ENCODE measurements around the gene FLT3.
"Not testable (repeated sequence)": the region's sequence is repeated elsewhere in the genome, so short reads cannot be mapped to it uniquely, and the experiment has no call there.

Gene FLT3

DNA sequence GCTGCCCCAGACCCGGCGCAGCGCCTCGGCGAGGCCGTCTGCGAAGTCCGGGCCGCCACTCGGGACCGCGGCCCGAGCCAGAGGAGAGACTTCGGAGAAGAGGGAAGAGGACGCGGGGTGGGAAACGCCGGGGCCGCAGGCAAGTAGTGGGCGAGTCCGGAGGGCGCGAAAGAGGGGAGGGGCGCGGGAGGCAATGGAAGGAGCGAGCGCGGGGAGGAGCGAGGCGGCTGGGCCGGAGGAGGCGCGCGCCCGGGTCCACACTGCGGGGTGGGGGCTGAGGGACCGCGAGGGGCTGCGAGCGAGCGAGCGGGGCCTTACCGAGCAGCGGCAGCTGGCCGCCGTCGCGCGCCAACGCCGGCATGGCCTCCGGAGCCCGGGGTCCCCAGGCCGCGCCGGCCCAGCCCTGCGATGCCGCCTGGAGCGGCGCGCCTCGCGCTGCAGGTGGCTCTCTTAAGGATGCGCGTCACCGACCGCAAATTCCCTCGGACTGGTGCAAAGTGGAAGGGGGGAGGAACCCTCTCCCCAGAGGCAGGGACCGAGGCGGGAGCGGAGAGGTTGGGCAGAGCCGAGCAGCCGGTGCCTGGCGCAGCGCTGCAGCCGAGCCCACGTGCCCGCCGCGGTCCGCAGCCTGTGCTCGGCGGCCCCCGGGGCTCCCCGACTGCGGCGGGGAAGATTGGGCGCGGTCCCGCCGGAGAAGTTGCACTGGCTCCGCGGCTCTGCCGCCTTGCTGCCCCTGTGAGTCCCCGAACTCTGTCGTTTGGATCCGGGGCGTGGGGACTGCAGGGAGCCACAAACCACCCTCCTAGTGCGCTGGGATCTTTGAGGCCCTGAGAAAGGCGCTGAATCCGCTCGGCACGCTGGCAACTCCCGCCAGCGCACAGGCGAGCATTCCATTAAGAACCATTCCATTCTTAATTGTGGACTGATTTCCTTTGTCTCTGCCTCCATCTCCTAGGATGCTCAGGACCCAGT, at the start of gene FLT3:
Gene FLT3 (minus strand): TSS at position 427 of the 972 bp plus-strand sequence. CDS start 66 bp downstream, at position 361.
- H3K27ac Mint-ChIP-seq: no peak within 1 kb of the TSS

DNA sequence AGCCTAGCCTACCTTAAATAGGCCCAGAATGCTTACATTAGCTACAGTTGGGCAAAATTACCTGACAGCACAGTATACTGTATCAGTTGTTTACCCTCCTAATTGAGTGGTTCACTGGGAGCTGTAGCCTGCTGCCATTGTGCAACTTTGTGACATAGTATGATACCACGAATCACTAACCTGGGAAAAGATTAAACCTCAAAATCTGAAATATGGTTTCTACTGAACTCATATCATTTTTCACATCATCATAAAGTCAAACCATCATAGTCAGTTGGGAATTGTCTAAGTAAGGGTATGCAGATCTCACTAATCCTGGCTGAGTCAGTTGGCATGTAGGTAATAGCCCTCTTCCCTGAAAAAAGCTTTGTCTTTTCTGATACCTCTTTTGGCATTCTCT, 47.1 kb upstream of the FLT3 start:
- Mint-ChIP-seq H3K27ac (peak overlapping the region; percentile 8), H3K27me3 (no peaks in the 10 kb centered on the region), H3K4me3 (no peak overlapping the region), H3K36me3 (ENCODE audit: low read depth) (peaks cover 22% of the 10 kb centered on the region), H3K4me1 (ENCODE audit: low read depth) (peaks cover 60% of the 10 kb centered on the region), H3K9me3 (no peaks in the 10 kb centered on the region)

More for the DNA sequence above, at the start of gene FLT3:
- Mint-ChIP-seq H3K4me3 (peak within 1 kb of the TSS; percentile 72), H3K9me3 (no peaks in the 10 kb centered on the region), H3K36me3 (ENCODE audit: low read depth) (no peaks in the 10 kb centered on the region), H3K27me3 (peaks cover 62% of the 10 kb centered on the region), H3K4me1 (ENCODE audit: low read depth) (peaks cover 12% of the 10 kb centered on the region)

DNA sequence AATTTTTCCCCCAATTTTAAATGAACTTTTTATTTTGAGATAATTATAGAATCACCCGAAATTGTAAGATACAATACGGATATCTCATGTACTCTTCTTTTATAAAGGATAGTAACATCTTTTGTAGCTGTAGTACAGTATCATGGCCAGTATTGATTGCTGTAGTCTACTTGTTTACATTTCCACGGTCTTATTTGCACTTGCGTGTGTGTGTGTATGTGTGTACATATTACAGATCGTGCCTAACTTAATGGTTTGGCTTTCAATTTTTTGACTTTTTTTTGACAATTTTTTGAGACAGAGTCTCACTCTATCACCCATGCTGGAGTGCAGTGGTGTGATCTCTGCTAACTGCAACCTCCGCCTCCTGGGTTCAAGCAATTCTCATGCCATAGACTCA, 44.7 kb upstream of the FLT3 start:
- Mint-ChIP-seq H3K9me3 (no peaks in the 10 kb centered on the region), H3K4me3 (no peak overlapping the region), H3K27ac (no peak overlapping the region), H3K27me3 (no peaks in the 10 kb centered on the region), H3K4me1 (ENCODE audit: low read depth) (peaks cover 70% of the 10 kb centered on the region), H3K36me3 (ENCODE audit: low read depth) (peaks cover 13% of the 10 kb centered on the region)

DNA sequence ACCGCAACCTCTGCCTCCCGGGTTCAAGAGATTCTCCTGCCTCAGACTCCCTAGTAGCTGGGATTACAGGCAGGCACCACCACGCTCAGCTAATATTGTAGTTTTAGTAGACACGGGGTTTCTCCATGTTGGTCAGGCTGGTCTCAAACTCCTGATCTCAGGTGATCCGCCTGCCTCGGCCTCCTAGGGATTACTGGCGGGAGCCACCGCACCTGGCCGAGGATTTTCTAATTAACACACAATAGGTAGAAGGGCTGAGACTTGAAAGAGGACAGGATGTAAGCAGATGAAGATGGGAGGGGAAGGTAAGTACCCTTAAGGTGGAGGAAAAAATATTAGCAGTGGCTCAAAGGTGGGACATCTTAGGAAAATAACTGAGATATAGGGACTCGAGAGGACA, 41.2 kb upstream of the FLT3 start:
- H3K27ac Mint-ChIP-seq: peak overlapping the region; percentile 74
- H3K9me3 Mint-ChIP-seq, H3K27me3 Mint-ChIP-seq: not testable (repeated sequence)
- H3K36me3 Mint-ChIP-seq (ENCODE audit: low read depth): peaks cover 16% of the 10 kb centered on the region
- H3K4me3 Mint-ChIP-seq: peak overlapping the region; percentile 77
- peaks cover 56% of the 10 kb centered on the region for H3K4me1 Mint-ChIP-seq (ENCODE audit: low read depth)

DNA sequence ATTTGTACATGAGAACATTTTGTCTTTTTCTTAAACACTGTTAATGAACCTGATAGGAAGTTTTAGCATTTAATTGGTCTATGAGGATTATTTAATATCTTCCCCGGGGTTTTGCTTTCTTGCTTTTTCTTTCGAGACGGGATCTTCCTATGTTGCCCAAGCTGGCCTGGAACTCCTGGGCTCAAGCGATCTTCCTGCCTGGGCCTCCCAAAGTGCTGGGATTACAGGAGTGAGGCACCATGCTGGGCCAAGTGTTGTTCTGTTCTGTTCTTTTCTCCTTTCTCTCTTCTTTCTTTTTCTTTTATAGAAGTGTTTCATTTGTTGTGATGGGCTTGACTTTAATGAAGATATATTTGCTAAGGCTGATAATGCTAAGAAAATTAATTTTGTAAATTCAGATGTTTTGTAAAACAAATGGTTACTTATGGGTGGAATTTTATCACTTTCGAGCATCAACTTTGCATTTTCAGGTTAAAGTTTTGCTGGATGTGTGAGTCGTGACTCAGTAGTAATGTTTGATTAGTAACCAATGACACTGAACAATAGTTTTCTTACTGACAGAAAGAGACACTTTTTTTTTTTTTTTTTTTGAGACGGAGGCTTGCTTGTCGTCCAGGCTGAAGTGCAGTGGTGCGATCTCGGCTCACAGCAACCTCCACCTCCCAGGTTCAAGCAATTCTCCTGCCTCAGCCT, 40.2 kb upstream of the FLT3 start:
- H3K4me3 Mint-ChIP-seq: peak overlapping the region; percentile 88
- peaks cover 61% of the 10 kb centered on the region for H3K4me1 Mint-ChIP-seq (ENCODE audit: low read depth)
- H3K36me3 Mint-ChIP-seq (ENCODE audit: low read depth): peaks cover 21% of the 10 kb centered on the region
- H3K9me3 Mint-ChIP-seq: no peaks in the 10 kb centered on the region
- no peaks in the 10 kb centered on the region for H3K27me3 Mint-ChIP-seq
- peak overlapping the region; percentile 86 for H3K27ac Mint-ChIP-seq

DNA sequence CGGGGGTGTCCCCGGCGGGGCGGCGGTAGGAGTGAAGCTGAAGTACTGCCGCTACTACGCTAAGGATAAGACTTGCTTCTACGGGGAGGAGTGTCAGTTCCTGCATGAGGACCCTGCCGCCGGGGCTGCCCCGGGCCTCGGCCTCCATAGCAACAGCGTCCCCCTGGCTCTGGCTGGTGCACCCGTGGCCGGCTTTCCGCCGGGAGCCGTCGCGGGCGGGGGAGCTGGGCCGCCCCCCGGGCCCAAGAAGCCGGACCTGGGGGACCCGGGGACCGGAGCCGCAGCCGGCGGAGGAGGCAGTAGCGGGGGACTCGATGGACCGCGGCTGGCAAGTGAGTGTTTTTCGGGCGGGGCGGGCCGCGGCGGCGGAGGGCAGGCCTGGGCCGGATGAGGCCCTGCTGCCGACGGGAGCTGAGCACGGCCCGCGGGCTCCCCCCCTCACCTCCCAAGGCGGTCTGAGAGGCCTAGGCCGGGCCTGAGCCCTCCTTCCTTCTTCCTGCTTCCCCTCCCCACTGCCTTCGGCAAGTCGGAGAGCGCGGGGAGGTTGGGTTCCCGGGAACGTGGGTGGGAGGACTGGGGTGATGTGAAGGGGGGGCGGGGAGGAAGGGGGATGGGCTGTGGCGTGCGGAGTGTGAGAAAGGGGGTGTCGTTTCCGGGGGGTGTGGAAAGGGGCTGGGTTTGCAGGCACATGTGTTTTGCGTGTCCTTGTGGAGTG, 38.5 kb upstream of the FLT3 start:
- Mint-ChIP-seq H3K4me3 (peak overlapping the region; percentile 88), H3K27me3 (no peaks in the 10 kb centered on the region), H3K9me3 (no peaks in the 10 kb centered on the region), H3K27ac (peak overlapping the region; percentile 93), H3K4me1 (ENCODE audit: low read depth) (peaks cover 58% of the 10 kb centered on the region), H3K36me3 (ENCODE audit: low read depth) (peaks cover 18% of the 10 kb centered on the region)

DNA sequence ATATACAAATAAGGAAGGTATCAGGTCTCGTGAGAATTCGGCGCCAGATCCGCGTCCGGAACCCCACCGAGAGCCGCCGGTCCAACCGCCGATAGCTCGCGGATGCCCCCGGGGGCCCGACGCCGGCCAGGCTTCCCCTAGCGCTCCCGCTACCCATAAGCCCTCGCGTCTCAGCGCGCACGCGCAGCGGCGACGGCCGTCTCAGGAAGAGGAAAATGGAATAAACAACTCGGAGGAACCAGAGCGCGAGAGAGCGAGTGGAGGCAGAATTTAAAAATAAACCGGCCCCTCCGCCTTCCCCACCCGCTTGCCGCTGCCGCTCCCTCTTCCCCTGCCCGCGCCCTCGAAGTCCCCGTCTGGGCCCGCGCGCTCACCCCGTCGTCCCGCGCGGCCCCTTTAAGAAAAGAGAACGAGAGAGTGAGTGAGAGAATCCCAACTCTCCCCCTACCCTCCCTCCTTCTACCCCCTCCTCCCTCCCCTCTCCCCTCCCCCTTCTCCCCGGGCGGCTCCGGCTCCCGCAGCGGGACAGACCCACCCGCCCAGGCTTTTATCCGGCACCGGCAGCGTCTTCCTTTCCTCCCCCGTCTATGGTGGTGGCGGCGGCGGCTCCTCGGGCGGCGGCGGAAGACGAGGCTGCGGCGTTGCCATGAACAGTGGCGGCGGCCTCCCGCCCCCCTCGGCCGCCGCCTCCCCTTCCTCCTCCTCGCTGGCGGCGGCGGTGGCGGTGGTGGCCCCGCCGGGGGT, 37.8 kb upstream of the FLT3 start, which contains the start of gene PAN3:
Gene PAN3 (plus strand): TSS at position 534 of the 744 bp plus-strand sequence. CDS start 113 bp downstream, at position 647.
- Mint-ChIP-seq H3K9me3 (no peaks in the 10 kb centered on the region), H3K4me1 (ENCODE audit: low read depth) (peaks cover 52% of the 10 kb centered on the region), H3K36me3 (ENCODE audit: low read depth) (peaks cover 15% of the 10 kb centered on the region), H3K27ac (peak within 1 kb of the TSS; percentile 93), H3K27me3 (no peaks in the 10 kb centered on the region), H3K4me3 (peak within 1 kb of the TSS; percentile 88)

DNA sequence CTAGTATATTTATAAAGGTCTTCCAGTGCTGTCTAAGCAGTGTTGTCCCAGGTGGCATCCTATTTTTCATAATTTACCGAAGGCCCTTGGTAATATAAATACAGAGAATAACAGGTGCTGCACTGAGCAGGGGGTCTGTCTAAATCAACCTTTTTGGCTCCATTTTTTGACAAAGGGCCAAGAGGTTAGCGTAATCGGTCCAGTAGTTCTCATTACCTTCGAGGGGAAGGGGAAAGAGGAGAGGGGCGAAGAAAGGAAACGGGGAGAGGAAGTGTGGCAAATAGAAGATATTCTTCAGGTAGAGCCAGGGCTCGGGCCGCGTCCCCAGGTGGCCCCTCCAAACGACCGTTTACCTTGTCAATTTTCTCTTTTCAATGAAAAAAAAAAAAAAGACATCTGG, 37.2 kb upstream of the FLT3 start:
- no peaks in the 10 kb centered on the region for H3K9me3 Mint-ChIP-seq
- peak overlapping the region; percentile 93 for H3K27ac Mint-ChIP-seq
- peaks cover 46% of the 10 kb centered on the region for H3K4me1 Mint-ChIP-seq (ENCODE audit: low read depth)
- H3K4me3 Mint-ChIP-seq: peak overlapping the region; percentile 88
- H3K36me3 Mint-ChIP-seq (ENCODE audit: low read depth): peaks cover 15% of the 10 kb centered on the region
- no peaks in the 10 kb centered on the region for H3K27me3 Mint-ChIP-seq

DNA sequence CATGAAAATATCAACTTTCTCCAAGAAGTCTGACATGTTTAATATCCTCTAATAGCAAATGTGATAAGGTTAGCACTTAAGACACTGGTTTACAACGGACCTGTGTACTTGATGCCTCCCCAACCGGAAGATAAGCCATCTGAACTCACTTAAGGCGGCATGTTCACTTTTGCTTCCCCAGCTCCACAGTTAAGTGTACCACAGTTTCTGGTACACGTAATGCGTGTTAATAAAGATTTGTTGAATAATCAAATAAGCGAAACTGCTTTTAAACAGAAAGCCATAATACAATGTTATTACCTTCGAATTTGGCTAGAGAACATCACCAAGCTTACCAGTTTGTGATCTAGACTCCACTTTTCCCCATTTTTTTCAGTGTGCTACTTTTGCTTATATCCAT, 36.5 kb upstream of the FLT3 start:
- Mint-ChIP-seq H3K4me3 (peak overlapping the region; percentile 88), H3K9me3 (no peaks in the 10 kb centered on the region), H3K27me3 (no peaks in the 10 kb centered on the region), H3K27ac (peak overlapping the region; percentile 93), H3K4me1 (ENCODE audit: low read depth) (peaks cover 39% of the 10 kb centered on the region), H3K36me3 (ENCODE audit: low read depth) (peaks cover 15% of the 10 kb centered on the region)

DNA sequence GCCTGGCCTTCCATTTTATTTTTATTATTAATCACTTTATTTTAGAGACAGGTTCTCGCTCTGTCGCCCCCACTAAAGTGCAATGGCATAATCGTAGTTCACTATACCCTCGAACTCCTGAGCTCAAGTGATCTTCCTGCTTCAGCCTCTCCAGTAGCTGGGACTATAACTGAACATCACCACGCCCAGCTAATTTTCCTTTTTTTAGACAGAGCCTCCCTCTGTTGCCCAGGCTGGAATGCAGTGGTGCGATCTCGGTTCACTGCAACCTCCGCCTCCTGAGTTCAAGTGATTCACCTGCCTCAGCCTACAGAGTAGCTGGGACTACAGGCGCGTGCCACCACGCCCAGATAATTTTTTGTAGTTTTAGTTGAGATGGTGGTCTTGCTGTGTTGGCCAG, 31.3 kb upstream of the FLT3 start:
- Mint-ChIP-seq H3K4me3 (no peak overlapping the region), H3K36me3 (ENCODE audit: low read depth) (peaks cover 5% of the 10 kb centered on the region), H3K27me3 (no peaks in the 10 kb centered on the region), H3K4me1 (ENCODE audit: low read depth) (peaks cover 6% of the 10 kb centered on the region), H3K9me3 (no peaks in the 10 kb centered on the region), H3K27ac (no peak overlapping the region)

DNA sequence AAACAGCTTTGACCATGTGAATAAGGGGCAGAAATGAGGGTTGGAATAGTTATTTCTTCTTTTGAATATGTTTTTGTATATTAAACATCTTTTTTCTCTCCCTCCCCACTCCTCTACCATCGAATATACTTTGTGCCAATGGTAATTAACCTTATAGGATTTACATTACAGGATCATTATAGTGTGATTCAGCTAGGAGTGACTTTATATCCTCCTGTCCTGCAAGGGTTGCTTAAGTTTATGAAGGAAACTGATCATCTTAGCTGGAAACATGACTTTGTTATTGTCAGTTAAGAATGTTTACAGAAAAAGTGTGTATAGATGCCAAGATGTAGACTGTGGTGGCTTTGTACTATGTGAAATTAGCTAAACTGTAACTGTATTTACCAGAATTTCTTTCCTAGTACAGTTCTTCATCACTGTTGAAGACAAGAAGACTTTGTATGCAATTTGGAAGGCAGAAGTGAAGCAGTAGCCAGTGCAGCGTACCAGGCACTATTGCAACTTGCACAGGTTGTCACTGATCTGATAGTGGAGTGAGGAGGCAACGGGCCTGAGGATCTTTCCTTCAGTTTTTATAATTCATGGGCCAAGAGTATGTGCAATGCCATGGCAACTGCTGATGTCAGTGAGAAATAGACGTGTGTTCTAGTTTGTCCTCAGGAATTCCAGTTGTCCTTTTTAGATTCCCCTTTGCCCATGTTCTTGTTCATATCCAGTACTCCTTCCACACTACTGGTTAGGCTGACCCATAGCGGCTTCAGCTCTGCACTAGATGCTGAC, 29.7 kb upstream of the FLT3 start:
- Mint-ChIP-seq H3K36me3 (ENCODE audit: low read depth) (no peaks in the 10 kb centered on the region), H3K27me3 (no peaks in the 10 kb centered on the region), H3K27ac (no peak overlapping the region), H3K4me1 (ENCODE audit: low read depth) (no peaks in the 10 kb centered on the region), H3K4me3 (no peak overlapping the region), H3K9me3 (no peaks in the 10 kb centered on the region)

DNA sequence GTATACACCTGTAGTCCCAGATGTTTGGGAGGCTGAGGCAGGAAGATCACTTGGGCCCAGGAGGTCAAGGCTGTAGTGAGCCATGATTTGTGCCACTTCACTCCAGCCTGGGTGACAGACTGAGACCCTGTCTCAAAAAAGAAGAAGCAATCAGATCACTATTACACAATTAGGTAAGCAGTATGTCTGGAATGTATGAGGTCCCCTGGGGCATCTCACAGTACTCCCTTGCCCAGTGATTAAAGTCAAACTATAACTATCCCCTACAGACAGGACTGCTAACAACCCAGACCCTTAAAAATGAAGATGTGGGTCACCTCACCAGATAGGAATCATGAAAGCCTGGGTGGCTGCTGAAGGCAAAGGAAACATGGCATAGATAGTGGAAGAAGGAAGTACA, 28.6 kb upstream of the FLT3 start:
- Mint-ChIP-seq H3K36me3 (ENCODE audit: low read depth) (no peaks in the 10 kb centered on the region), H3K4me3 (no peak overlapping the region), H3K27me3 (no peaks in the 10 kb centered on the region), H3K9me3 (no peaks in the 10 kb centered on the region), H3K4me1 (ENCODE audit: low read depth) (no peaks in the 10 kb centered on the region), H3K27ac (no peak overlapping the region)

DNA sequence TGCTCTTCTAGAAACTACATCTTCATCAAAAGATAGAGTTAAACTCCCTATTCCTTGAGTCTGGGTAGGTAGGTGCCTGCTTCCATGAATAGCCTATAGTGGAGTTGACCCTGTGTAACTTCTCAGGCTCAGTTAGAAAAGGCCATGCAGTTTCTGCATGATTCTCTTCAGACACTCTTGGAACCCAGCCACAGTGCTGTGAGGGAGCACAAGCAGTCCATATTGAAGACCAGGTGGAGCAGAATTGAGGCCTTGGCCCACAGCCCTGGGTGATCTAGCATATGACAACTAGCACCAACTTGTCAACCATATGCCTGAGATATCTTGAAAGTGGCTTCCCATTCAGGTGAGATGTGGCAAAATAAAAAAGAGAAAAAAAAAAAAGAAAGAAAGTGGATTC, 27.7 kb upstream of the FLT3 start:
- Mint-ChIP-seq H3K27me3 (no peaks in the 10 kb centered on the region), H3K36me3 (ENCODE audit: low read depth) (no peaks in the 10 kb centered on the region), H3K4me3 (no peak overlapping the region), H3K9me3 (no peaks in the 10 kb centered on the region), H3K4me1 (ENCODE audit: low read depth) (no peaks in the 10 kb centered on the region), H3K27ac (no peak overlapping the region)

DNA sequence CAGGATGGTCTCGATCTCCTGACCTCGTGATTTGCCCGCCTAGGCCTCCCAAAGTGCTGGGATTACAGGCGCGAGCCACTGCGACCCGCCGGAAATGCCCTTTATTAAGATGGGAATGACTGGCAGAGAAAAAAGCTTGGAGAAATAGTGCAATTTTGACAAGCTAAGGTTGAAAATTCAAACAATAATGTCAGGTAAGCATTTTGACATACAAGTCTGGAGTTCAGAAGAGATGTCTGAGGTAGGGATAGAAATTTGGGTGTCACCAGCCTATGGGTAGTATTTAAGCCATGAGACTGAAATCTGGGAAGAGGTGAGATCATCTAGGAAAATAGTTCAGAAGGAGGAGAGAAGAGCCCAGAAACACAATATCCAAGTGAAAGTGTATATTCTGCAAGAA, 20.8 kb upstream of the FLT3 start:
- Mint-ChIP-seq H3K9me3 (no peaks in the 10 kb centered on the region), H3K27me3 (no peaks in the 10 kb centered on the region), H3K4me1 (ENCODE audit: low read depth) (peaks cover 11% of the 10 kb centered on the region), H3K4me3 (no peak overlapping the region), H3K27ac (no peak overlapping the region), H3K36me3 (ENCODE audit: low read depth) (no peaks in the 10 kb centered on the region)

All from stimulated activated naive CD8-positive, alpha-beta T cell treated with anti-CD3 and anti-CD28 coated beads, Interleukin-15, Interleukin-2, amounts not matched to agents 100 ng/mL and 50 ng/mL, for 24 hours (primary cell).